HG02610 (cell line): Measurements from ENCODE around the gene UNC50.
A peak's percentile ranks its signal among the peaks of the same experiment; 100 is the strongest.
"Not testable (repeated sequence)": the region's sequence is repeated elsewhere in the genome, so short reads cannot be mapped to it uniquely, and the experiment has no call there.

Source experiments
- ATAC-seq: cut with Tn5 transposase; IDR thresholded peaks from one replicate; pipeline ENCODE4 v1.9.1; 2021; ENCODE audit warnings: mild to moderate bottlenecking, moderate library complexity; ENCODE audit not compliant: unreplicated experiment

The UNC50 gene

GRCh38 chr2:98576666-98577312, 31.6 kb upstream of the UNC50 start:
- ATAC-seq: no peak

- ATAC-seq: no peak
Measured at GRCh38 chr2:98577313-98577712, 31.1 kb upstream of the UNC50 start.

GRCh38 chr2:98578231-98578630, 30.2 kb upstream of the UNC50 start:
- ATAC-seq: no peak

- ATAC-seq: no peak
Measured at GRCh38 chr2:98579926-98580325, 28.5 kb upstream of the UNC50 start.

GRCh38 chr2:98580656-98581284, 27.6 kb upstream of the UNC50 start:
- ATAC-seq: no peak

GRCh38 chr2:98582523-98582922, 25.9 kb upstream of the UNC50 start:
- ATAC-seq: no peak

GRCh38 chr2:98583276-98583675, 25.1 kb upstream of the UNC50 start:
- no peak for ATAC-seq

GRCh38 chr2:98583816-98584618, 24.4 kb upstream of the UNC50 start:
- ATAC-seq: no peak

- ATAC-seq: no peak
Measured at GRCh38 chr2:98585386-98585785, 23.0 kb upstream of the UNC50 start.

- ATAC-seq: no peak
Measured at GRCh38 chr2:98586551-98587140, 21.7 kb upstream of the UNC50 start.

GRCh38 chr2:98588880-98589431, 19.4 kb upstream of the UNC50 start:
- ATAC-seq: no peak

- ATAC-seq: no peak
Measured at GRCh38 chr2:98589489-98589888, 18.9 kb upstream of the UNC50 start.

GRCh38 chr2:98592565-98592964, 15.8 kb upstream of the UNC50 start:
- no peak for ATAC-seq

- not testable (repeated sequence) for ATAC-seq
Measured at GRCh38 chr2:98594665-98595064, 13.7 kb upstream of the UNC50 start.

- ATAC-seq: no peak
Measured at GRCh38 chr2:98598781-98599428, 9.5 kb upstream of the UNC50 start.

- ATAC-seq: peak; percentile 65
Measured at GRCh38 chr2:98601532-98602132, 6.8 kb upstream of the UNC50 start.

- ATAC-seq: no peak
Measured at GRCh38 chr2:98604547-98604946, 3.8 kb upstream of the UNC50 start.

- no peak for ATAC-seq
Measured at GRCh38 chr2:98605076-98605475, 3.3 kb upstream of the UNC50 start.

- ATAC-seq: no peak
Measured at GRCh38 chr2:98606431-98606830, 2.0 kb upstream of the UNC50 start.

- ATAC-seq: no peak
Measured at GRCh38 chr2:98607104-98607503, 1.3 kb upstream of the UNC50 start.
